Liver (tissue), 9 donors: ENCODE results near the gene ZNF778. TPM values are rescaled to one million over a fixed set of nuclear protein-coding genes. Genes with fewer than 3 reads are reported as not detected.
A peak's percentile ranks its signal among the peaks of the same experiment; 100 is the strongest.

Experiments used
- DNase-seq: peaks from one replicate; pipeline ENCODE4 v3.0.0-alpha.2; 2017; ENCODE audit warnings: low spot score
- H3K27ac ChIP-seq, 2 donors: one replicate each; pipeline ENCODE4 v1.7.0; 2013; ENCODE audit warnings: inconsistent platforms in 2 of 2, low read length in 2 of 2, control low read depth in 1 of 2, low read depth in 1 of 2, mild to moderate bottlenecking in 1 of 2
- H3K27me3 ChIP-seq, 4 donors: one replicate each; pipeline versions ENCODE4 v1.6.1 to v1.7.0; 2013; ENCODE audit warnings: low read length in 3 of 4, inconsistent platforms in 1 of 4, mild to moderate bottlenecking in 1 of 4, moderate library complexity in 1 of 4; ENCODE audit not compliant: control insufficient read depth in 4 of 4, insufficient read depth in 4 of 4
- H3K36me3 ChIP-seq, 4 donors: one replicate each; pipeline versions ENCODE4 v1.6.1 to v1.7.0; 2013; ENCODE audit warnings: low read length in 3 of 4, mild to moderate bottlenecking in 3 of 4, low read depth in 1 of 4, moderate library complexity in 1 of 4; ENCODE audit not compliant: control insufficient read depth in 4 of 4, insufficient read depth in 3 of 4
- H3K4me1 ChIP-seq, 4 donors: one replicate each; pipeline versions ENCODE4 v1.6.1 to v1.7.0; 2013; ENCODE audit warnings: low read length in 3 of 4, mild to moderate bottlenecking in 3 of 4, moderate library complexity in 1 of 4; ENCODE audit not compliant: control insufficient read depth in 4 of 4, insufficient read depth in 4 of 4
- H3K4me3 ChIP-seq, 3 donors: one replicate each; pipeline versions ENCODE4 v1.6.1 to v1.7.0; 2013; ENCODE audit warnings: low read length in 3 of 3, control low read depth in 1 of 3, low read depth in 1 of 3, mild to moderate bottlenecking in 1 of 3
- H3K9ac ChIP-seq, 2 donors: one replicate each; pipeline ENCODE4 v1.7.0; 2013; ENCODE audit warnings: low read length in 2 of 2, mild to moderate bottlenecking in 2 of 2, moderate library complexity in 2 of 2, control low read depth in 1 of 2, low read depth in 1 of 2
- H3K9me3 ChIP-seq, 4 donors: one replicate each; pipeline versions ENCODE4 v1.6.1 to v1.7.0; 2013; ENCODE audit warnings: low read length in 3 of 4; ENCODE audit not compliant: control insufficient read depth in 4 of 4
- EGR1 ChIP-seq, 2 donors: IDR thresholded peaks; 2 replicates each; pipeline ENCODE4 v1.6.1; 2016 to 2018; ENCODE audit warnings: antibody characterized with exemption in 2 of 2, low read depth in 2 of 2
- FOXA1 ChIP-seq: IDR thresholded peaks from 2 replicates; pipeline ENCODE4 v1.6.1; 2016; ENCODE audit warnings: antibody characterized with exemption
- FOXA2 ChIP-seq: IDR thresholded peaks from 2 replicates; pipeline ENCODE4 v1.6.1; 2016; ENCODE audit warnings: antibody characterized with exemption
- GABPA ChIP-seq, 2 donors: IDR thresholded peaks in 1 of 2; conservative IDR thresholded peaks in 1 of 2; 2 replicates each; pipeline ENCODE4 v1.6.1; 2016; ENCODE audit warnings: antibody characterized with exemption in 2 of 2, mild to moderate bottlenecking in 1 of 2, moderate library complexity in 1 of 2
- HNF4G ChIP-seq: IDR thresholded peaks from 2 replicates; pipeline ENCODE4 v1.6.1; 2016; ENCODE audit warnings: antibody characterized with exemption
- RAD21 ChIP-seq, 2 donors: IDR thresholded peaks; 2 replicates each; pipeline ENCODE4 v1.6.1; 2016; ENCODE audit warnings: antibody characterized with exemption in 2 of 2, mild to moderate bottlenecking in 2 of 2
- RXRA ChIP-seq, 2 donors: IDR thresholded peaks; 2 replicates each; pipeline ENCODE4 v1.6.1; 2017 to 2018; ENCODE audit warnings: antibody characterized with exemption in 2 of 2, mild to moderate bottlenecking in 1 of 2
- SP1 ChIP-seq: IDR thresholded peaks from 2 replicates; pipeline ENCODE4 v1.6.1; 2018; ENCODE audit warnings: antibody characterized with exemption, mild to moderate bottlenecking
- TAF1 ChIP-seq: conservative IDR thresholded peaks from 2 replicates; pipeline ENCODE4 v1.6.1; 2016; ENCODE audit warnings: antibody characterized with exemption, mild to moderate bottlenecking
- YY1 ChIP-seq: IDR thresholded peaks from 2 replicates; pipeline ENCODE4 v1.6.1; 2016; ENCODE audit warnings: antibody characterized with exemption, mild to moderate bottlenecking
- WGBS: extraction: QIAGEN DNeasy Blood & Tissue Kit; methylation state at CpG from one replicate; pipeline ENCODE4 v1.1.7; 2013; 5-methylcytosine and 5-hydroxymethylcytosine counted together
- polyA plus RNA-seq, 2 donors: library from polyadenylated mRNA; stranded (reverse) in 1 of 2; unstranded in 1 of 2; fragments of 200-250 nt in 1 of 2; fragments of >200 nt in 1 of 2; fragmentation: Nextera tagmentation in 1 of 2; extraction: Ambion mirVana in 1 of 2; gene quantifications; one replicate each; pipeline versions ENCODE4 v1.2.1 to v1.2.3, GENCODE V29; 2013 to 2015
- total RNA-seq, 2 donors: library from RNA; depleted of rRNA; stranded (reverse); fragments of >200 nt; gene quantifications; one replicate each; pipeline ENCODE4 v1.2.3, GENCODE V29; 2014
- TF ChIP-seq, protein P1 (sequence below): IDR thresholded peaks from 2 replicates; pipeline ENCODE4 v1.6.1; 2016; ENCODE audit warnings: antibody characterized with exemption
- TF ChIP-seq, protein P2 (sequence below): IDR thresholded peaks from 2 replicates; pipeline ENCODE4 v1.6.1; 2016; ENCODE audit warnings: antibody characterized with exemption, mild to moderate bottlenecking
- donor health status: healthy.
- donor health status: healthy.
- donor health status: healthy.
- donor health status: healthy.
- donor health status: healthy.

Gene ZNF778
- total RNA-seq: 1 to 10 TPM; 6.6 to 9.2 TPM
- 1 to 10 TPM in 1 of 2 donors, under 1 TPM in 1; 0.75 to 1.8 TPM for polyA plus RNA-seq

DNA sequence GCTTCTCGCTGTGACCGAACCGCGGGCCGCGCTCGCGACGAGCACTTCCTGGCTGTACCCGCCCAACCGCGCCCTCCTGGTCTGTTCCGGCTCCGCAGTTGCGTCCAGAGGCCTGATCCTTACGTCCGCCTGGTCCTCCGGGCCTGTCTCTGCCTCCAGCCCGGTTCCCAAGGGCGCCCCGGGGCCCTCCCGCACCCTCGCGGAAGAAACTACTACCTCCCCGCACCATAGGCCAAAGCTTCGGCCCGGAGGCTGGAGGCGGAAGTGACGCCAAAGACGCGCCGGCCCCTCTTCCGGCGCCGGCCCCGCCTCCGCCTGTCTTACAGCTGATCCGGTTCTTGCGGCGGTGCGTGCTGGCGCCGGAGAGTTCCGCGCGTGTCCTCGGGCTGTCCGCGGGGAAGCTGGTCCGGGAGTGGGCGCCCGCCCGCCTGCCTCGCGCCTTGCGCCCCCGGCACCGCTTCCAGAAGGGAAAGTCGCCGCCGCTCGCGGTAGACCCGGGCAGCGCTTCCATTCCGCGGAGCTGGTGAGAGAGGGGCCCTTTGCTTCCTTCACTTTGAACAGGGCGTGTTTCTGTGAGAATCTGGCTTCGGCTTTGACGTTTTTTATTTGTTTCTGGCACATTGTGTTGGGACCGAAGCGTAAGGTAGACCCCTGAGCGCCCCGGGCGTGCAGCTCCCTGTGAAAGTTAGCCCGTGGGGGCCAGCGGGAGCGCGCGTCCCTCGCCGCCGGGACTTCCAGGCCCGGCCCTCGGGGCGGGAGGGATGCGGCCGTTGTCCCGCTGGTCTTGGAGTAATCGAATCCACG, at the start of gene ZNF778:
Gene ZNF778 (plus strand): TSS at position 316 of the 804 bp plus-strand sequence. CDS start 3,425 bp downstream, outside the sequence.
- H3K9me3 ChIP-seq: no peaks in the 10 kb centered on the region
- H3K4me1 ChIP-seq: peaks cover 2 to 32% (median 19%) of the 10 kb centered on the region in 4 donors
- peak within 1 kb of the TSS; percentile 93 to 99 for H3K9ac ChIP-seq
- peak within 1 kb of the TSS; percentile 73 to 96 for H3K27ac ChIP-seq
- under 1% methylated on average over 91 of the region's 91 CpGs for WGBS
- no peaks in the 10 kb centered on the region for H3K27me3 ChIP-seq
- peaks cover 6 to 18% (median 9%) of the 10 kb centered on the region in 4 donors for H3K36me3 ChIP-seq
- peak within 1 kb of the TSS; percentile 91 to 97 (median 93) for H3K4me3 ChIP-seq
- peak; percentile 84 for DNase-seq
- TF ChIP-seq EGR1 (IDR thresholded peaks at IDR 0.05; ENCODE audit: low read depth in 2 of 2): peak in 1 of 2 donors; percentile 47
- TF ChIP-seq GABPA (IDR thresholded peaks at IDR 0.05 in 1 of 2, conservative IDR thresholded peaks at IDR 0.05 in 1 of 2): peak; percentile 86 to 96
- TF ChIP-seq FOXA1: no peak
- TF ChIP-seq, protein P1, sequence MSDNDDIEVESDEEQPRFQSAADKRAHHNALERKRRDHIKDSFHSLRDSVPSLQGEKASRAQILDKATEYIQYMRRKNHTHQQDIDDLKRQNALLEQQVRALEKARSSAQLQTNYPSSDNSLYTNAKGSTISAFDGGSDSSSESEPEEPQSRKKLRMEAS: no peak
- peak; percentile 82 for TF ChIP-seq YY1
- TF ChIP-seq RAD21 (IDR thresholded peaks at IDR 0.05): peak in 1 of 2 donors; percentile 32
- TF ChIP-seq, protein P2, sequence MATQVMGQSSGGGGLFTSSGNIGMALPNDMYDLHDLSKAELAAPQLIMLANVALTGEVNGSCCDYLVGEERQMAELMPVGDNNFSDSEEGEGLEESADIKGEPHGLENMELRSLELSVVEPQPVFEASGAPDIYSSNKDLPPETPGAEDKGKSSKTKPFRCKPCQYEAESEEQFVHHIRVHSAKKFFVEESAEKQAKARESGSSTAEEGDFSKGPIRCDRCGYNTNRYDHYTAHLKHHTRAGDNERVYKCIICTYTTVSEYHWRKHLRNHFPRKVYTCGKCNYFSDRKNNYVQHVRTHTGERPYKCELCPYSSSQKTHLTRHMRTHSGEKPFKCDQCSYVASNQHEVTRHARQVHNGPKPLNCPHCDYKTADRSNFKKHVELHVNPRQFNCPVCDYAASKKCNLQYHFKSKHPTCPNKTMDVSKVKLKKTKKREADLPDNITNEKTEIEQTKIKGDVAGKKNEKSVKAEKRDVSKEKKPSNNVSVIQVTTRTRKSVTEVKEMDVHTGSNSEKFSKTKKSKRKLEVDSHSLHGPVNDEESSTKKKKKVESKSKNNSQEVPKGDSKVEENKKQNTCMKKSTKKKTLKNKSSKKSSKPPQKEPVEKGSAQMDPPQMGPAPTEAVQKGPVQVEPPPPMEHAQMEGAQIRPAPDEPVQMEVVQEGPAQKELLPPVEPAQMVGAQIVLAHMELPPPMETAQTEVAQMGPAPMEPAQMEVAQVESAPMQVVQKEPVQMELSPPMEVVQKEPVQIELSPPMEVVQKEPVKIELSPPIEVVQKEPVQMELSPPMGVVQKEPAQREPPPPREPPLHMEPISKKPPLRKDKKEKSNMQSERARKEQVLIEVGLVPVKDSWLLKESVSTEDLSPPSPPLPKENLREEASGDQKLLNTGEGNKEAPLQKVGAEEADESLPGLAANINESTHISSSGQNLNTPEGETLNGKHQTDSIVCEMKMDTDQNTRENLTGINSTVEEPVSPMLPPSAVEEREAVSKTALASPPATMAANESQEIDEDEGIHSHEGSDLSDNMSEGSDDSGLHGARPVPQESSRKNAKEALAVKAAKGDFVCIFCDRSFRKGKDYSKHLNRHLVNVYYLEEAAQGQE: peak; percentile 25
- peak; percentile 10 for TF ChIP-seq SP1

DNA sequence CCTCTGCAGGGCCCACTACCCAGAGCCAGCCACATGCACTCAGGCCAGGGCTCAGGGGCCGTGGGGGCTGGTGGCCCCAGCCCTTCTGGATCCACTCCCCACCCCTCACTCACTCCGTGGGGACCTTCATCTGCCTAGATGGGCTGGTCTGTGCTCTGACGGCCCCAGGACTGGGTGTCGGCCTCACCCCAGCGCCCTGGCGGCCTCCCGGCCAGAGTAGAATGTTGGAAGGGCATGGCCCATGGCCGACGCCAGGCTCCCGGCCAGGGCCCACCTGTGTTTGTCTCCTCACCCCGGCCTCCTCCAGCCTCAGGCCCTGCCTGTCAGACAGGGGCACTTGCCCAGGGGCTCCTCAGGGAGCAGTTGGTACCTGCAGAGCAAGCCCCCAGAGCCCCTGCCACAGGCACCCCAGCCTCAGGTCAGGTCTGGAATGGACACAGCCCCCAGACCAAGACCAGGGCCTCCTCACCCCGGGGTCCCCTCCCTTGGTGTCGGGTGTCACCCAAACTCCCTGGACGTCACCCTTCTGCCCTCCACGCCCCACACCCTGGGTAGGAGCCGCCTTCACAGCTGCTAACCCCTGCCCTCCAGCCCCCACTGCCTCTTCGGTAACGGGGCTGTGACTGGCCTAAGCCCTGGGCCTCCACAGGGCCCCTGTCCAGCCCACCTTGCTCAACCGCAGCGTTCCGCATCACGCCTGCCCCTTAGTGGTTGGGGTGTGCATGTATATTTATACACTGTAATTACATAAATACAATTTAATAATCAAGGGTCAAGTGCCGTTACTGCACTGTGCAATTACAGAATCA, 48.9 kb upstream of the ZNF778 start:
- H3K36me3 ChIP-seq: no peaks in the 10 kb centered on the region
- no peak overlapping the region for H3K4me3 ChIP-seq
- peaks cover 3 to 14% (median 7%) of the 10 kb centered on the region in 4 donors for H3K4me1 ChIP-seq
- TF ChIP-seq, protein P2: no peak
- TF ChIP-seq YY1: no peak
- no peak for TF ChIP-seq HNF4G
- no peak for TF ChIP-seq SP1
- no peak for TF ChIP-seq RXRA (IDR thresholded peaks at IDR 0.05)
- no peak for TF ChIP-seq GABPA (IDR thresholded peaks at IDR 0.05 in 1 of 2, conservative IDR thresholded peaks at IDR 0.05 in 1 of 2)
- TF ChIP-seq FOXA2: no peak
- TF ChIP-seq FOXA1: no peak
- no peak for TF ChIP-seq TAF1
- no peak for TF ChIP-seq RAD21 (IDR thresholded peaks at IDR 0.05)
- no peak for DNase-seq
- H3K27ac ChIP-seq: no peak overlapping the region
- no peak overlapping the region for H3K9ac ChIP-seq
- WGBS: 58% methylated on average over 23 of the region's 23 CpGs
- no peaks in the 10 kb centered on the region for H3K9me3 ChIP-seq
- H3K27me3 ChIP-seq: peaks cover 0 to 3% (median 0%) of the 10 kb centered on the region in 4 donors
